HCT116 (cell line): Measurements from ENCODE around the gene NUDT16L1. TPM values are rescaled to one million over a fixed set of nuclear protein-coding genes. Genes with fewer than 3 reads are reported as not detected.

Source experiments
- ATAC-seq: fragments of 200-7000 bp; cut with Tn5 transposase; 2 replicates; pipeline ENCODE4 v1.9.1; 2020; ENCODE audit warnings: mild to moderate bottlenecking, moderate library complexity
- BruUV-seq: library from RNA; stranded (reverse); fragments of 400-500 nt; replicated peaks from 2 replicates; lab custom pipeline; 2021; lab: Mats Ljungman, UMichigan
- CTCF ChIA-PET: fragments of 300-600 bp; sonication (Branson Sonifier 250); formaldehyde crosslinking; loops from one replicate; lab custom pipeline; 2021; ENCODE audit warnings: antibody characterized with exemption; lab: Charles Lee
- POLR2A ChIA-PET: fragments of 300-600, 350-600 bp; sonication (Branson Sonifier 250); formaldehyde crosslinking; loops from one replicate; lab custom pipeline; 2021; ENCODE audit warnings: antibody characterized with exemption; lab: Charles Lee
- RAD21 ChIA-PET, 2 experiments: fragments of 300-600 bp; sonication (Branson Sonifier 250); formaldehyde crosslinking; loops; one replicate each; lab custom pipeline; 2023; ENCODE audit warnings: low total read pairs in 2 of 2; ENCODE audit not compliant: uncharacterized antibody in 2 of 2, unreplicated experiment in 2 of 2, low non-redundant PET in 1 of 2; lab: Charles Lee
- DNase-seq: peaks from one replicate; pipeline ENCODE4 v3.0.0-alpha.2; 2010; ENCODE audit warnings: low read depth, low spot score
- H2AFZ ChIP-seq: fragments of 200-600 bp; shearing (Covaris generic), sonication (generic); 2 replicates; pipeline ENCODE4 v1.6.1; 2017; ENCODE audit warnings: low read depth, mixed run types, mixed read lengths, antibody characterized with exemption, low read length; ENCODE audit not compliant: poor library complexity, severe bottlenecking
- H3K27ac ChIP-seq: 2 replicates; pipeline ENCODE4 v1.5.1; 2012; ENCODE audit warnings: low read depth, low read length
- H3K27me3 ChIP-seq: fragments of 200-600 bp; sonication (generic); 2 replicates; pipeline ENCODE4 v1.6.1; 2016; ENCODE audit warnings: mixed run types, low read length, mixed read lengths; ENCODE audit not compliant: insufficient read depth
- H3K36me3 ChIP-seq, 2 experiments: fragments of 200-500 bp in 1 of 2; fragments of 200-600 bp in 1 of 2; sonication (Bioruptor generic) in 1 of 2; sonication (generic) in 1 of 2; 2 replicates each; pipeline versions ENCODE4 v1.5.1 to v1.6.1; 2014 to 2016; ENCODE audit warnings: low read length in 2 of 2, inconsistent platforms in 1 of 2, mixed read lengths in 1 of 2, mixed run types in 1 of 2; ENCODE audit not compliant: insufficient read depth in 2 of 2, control insufficient read depth in 1 of 2
- H3K4me1 ChIP-seq, 2 experiments: fragments of 200-600 bp in 1 of 2; sonication (generic) in 1 of 2; 2 replicates each; pipeline versions ENCODE4 v1.5.1 to v1.6.1; 2012 to 2017; ENCODE audit warnings: low read length in 2 of 2, inconsistent platforms in 1 of 2, mild to moderate bottlenecking in 1 of 2, mixed read lengths in 1 of 2, mixed run types in 1 of 2, moderate library complexity in 1 of 2; ENCODE audit not compliant: insufficient read depth in 2 of 2, control insufficient read depth in 1 of 2
- H3K4me2 ChIP-seq: fragments of 200-600 bp; sonication (generic); 2 replicates; pipeline ENCODE4 v1.6.1; 2017; ENCODE audit warnings: mixed run types, low read length, mixed read lengths
- H3K4me3 ChIP-seq, 2 experiments: fragments of 200-600 bp in 1 of 2; sonication (generic) in 1 of 2; replicated peaks in 1 of 2; 2 replicates each; pipeline ENCODE4 v1.5.1; 2011 to 2016; ENCODE audit warnings: low read length in 2 of 2, control low read depth in 1 of 2, low read depth in 1 of 2, mild to moderate bottlenecking in 1 of 2, mixed read lengths in 1 of 2, mixed run types in 1 of 2
- H3K79me2 ChIP-seq: fragments of 200-600 bp; sonication (generic); 2 replicates; pipeline ENCODE4 v1.6.1; 2017; ENCODE audit warnings: mild to moderate bottlenecking, mixed run types, low read length, moderate library complexity, mixed read lengths; ENCODE audit not compliant: insufficient read depth
- H3K9ac ChIP-seq: fragments of 200-600 bp; sonication (generic); 2 replicates; pipeline ENCODE4 v1.6.1; 2016; ENCODE audit warnings: low read length, mixed read lengths
- H3K9me2 ChIP-seq: fragments of 200-600 bp; sonication (generic), shearing (Covaris generic); 2 replicates; pipeline ENCODE4 v1.6.1; 2017; ENCODE audit warnings: mixed run types, mild to moderate bottlenecking, moderate library complexity; ENCODE audit not compliant: insufficient read depth
- H3K9me3 ChIP-seq, 2 experiments: fragments of 200-500 bp in 1 of 2; fragments of 200-600 bp in 1 of 2; sonication (Bioruptor generic) in 1 of 2; sonication (generic) in 1 of 2; 2 replicates each; pipeline ENCODE4 v1.6.1; 2014 to 2017; ENCODE audit warnings: low read length in 2 of 2, mixed read lengths in 2 of 2, inconsistent platforms in 1 of 2, low read depth in 1 of 2, mild to moderate bottlenecking in 1 of 2, mixed run types in 1 of 2, moderate library complexity in 1 of 2; ENCODE audit not compliant: control insufficient read depth in 1 of 2, insufficient read depth in 1 of 2
- H4K20me1 ChIP-seq: fragments of 200-600 bp; sonication (generic), shearing (Covaris generic); 2 replicates; pipeline ENCODE4 v1.6.1; 2017; ENCODE audit warnings: mixed run types, mild to moderate bottlenecking, moderate library complexity; ENCODE audit not compliant: insufficient read depth
- ATF3 ChIP-seq: IDR thresholded peaks from 2 replicates; pipeline ENCODE4 v1.6.1; 2012
- CBX3 ChIP-seq: IDR thresholded peaks from 2 replicates; pipeline ENCODE4 v1.6.1; 2012; ENCODE audit warnings: low read depth
- CEBPB ChIP-seq: IDR thresholded peaks from 2 replicates; pipeline ENCODE4 v1.6.1; 2012; ENCODE audit warnings: low read depth
- CTCF ChIP-seq, 3 experiments: fragments of 200-600 bp in 1 of 3; sonication (generic) in 1 of 3; IDR thresholded peaks in 2 of 3; conservative IDR thresholded peaks in 1 of 3; 2 replicates each; pipeline ENCODE4 v1.5.1; 2012 to 2017; ENCODE audit warnings: low read depth in 2 of 3, low read length in 2 of 3, antibody characterized with exemption in 1 of 3, borderline replicate concordance in 1 of 3, control low read depth in 1 of 3, mild to moderate bottlenecking in 1 of 3, mixed read lengths in 1 of 3, mixed run types in 1 of 3, moderate library complexity in 1 of 3; ENCODE audit not compliant: insufficient read depth in 1 of 3
- ELF1 ChIP-seq: IDR thresholded peaks from 2 replicates; pipeline ENCODE4 v1.6.1; 2012; ENCODE audit warnings: low read depth, borderline replicate concordance
- EZH2 ChIP-seq: fragments of 200-600 bp; sonication (generic); IDR thresholded peaks from 2 replicates; pipeline ENCODE4 v1.6.1; 2017; ENCODE audit warnings: antibody characterized with exemption, mixed run types
- EZH2phosphoT487 ChIP-seq: fragments of 200-600 bp; IDR thresholded peaks from 2 replicates; pipeline ENCODE4 v1.6.1; 2018; ENCODE audit warnings: antibody characterized with exemption, borderline replicate concordance
- JUND ChIP-seq: IDR thresholded peaks from 2 replicates; pipeline ENCODE4 v1.6.1; 2012
- MAX ChIP-seq: IDR thresholded peaks from 2 replicates; pipeline ENCODE4 v1.6.1; 2012
- POLR2AphosphoS5 ChIP-seq: IDR thresholded peaks from 2 replicates; pipeline ENCODE4 v1.6.1; 2011; ENCODE audit warnings: mild to moderate bottlenecking, low read depth, low read length, moderate library complexity
- RAD21 ChIP-seq: IDR thresholded peaks from 2 replicates; pipeline ENCODE4 v1.6.1; 2012; ENCODE audit warnings: low read depth, mild to moderate bottlenecking
- REST ChIP-seq: IDR thresholded peaks from 2 replicates; pipeline ENCODE4 v1.6.1; 2012; ENCODE audit warnings: low read depth
- YY1 ChIP-seq: IDR thresholded peaks from 2 replicates; pipeline ENCODE4 v1.6.1; 2011; ENCODE audit warnings: low read length, low read depth, moderate library complexity, mild to moderate bottlenecking; ENCODE audit not compliant: insufficient replicate concordance; ENCODE audit errors: extremely low read depth
- ZBTB33 ChIP-seq: IDR thresholded peaks from 2 replicates; pipeline ENCODE4 v1.6.1; 2011; ENCODE audit warnings: mild to moderate bottlenecking, low read length, moderate library complexity; ENCODE audit not compliant: insufficient replicate concordance; ENCODE audit errors: extremely low read depth
- ZFX ChIP-seq: fragments of 450-650 bp; IDR thresholded peaks from 2 replicates; pipeline ENCODE4 v1.6.1; 2017
- ZNF274 ChIP-seq: fragments of 200-500 bp; sonication (Bioruptor generic); IDR thresholded peaks from 2 replicates; pipeline ENCODE4 v1.6.1; 2014; ENCODE audit warnings: mild to moderate bottlenecking, low read depth, low read length, inconsistent platforms
- intact Hi-C: fragments of 100-400 bp; cut with micrococcal nuclease; formaldehyde crosslinking; loops from 2 replicates; pipeline ENCODE4 v1.10.0; 2022
- total RNA-seq: library from RNA; stranded (reverse); gene quantifications from one replicate; pipeline ENCODE4 v1.2.1, GENCODE V29; 2021; ENCODE audit not compliant: unreplicated experiment

Gene NUDT16L1
- total RNA-seq, 1 experiment from 2014 or later: 23.4 TPM

GRCh38 chr16:4667203-4667963 lies 26.0 kb upstream of the NUDT16L1 start:
- TF ChIP-seq ZFX (no peak), EZH2 (no peak), ATF3 (no peak), REST (no peak), ZNF274 (no peak), MAX (no peak), ELF1 (no peak), CEBPB (no peak), EZH2phosphoT487 (no peak), CBX3 (no peak), YY1 (no peak), POLR2AphosphoS5 (no peak), RAD21 (no peak), CTCF (IDR thresholded peaks at IDR 0.05 in 2 of 3, conservative IDR thresholded peaks at IDR 0.05 in 1 of 3; ENCODE audit: borderline replicate concordance in 1 of 3, insufficient read depth in 1 of 3, low read depth in 2 of 3, low read length in 2 of 3) (no peak), ZBTB33 (no peak), JUND (no peak)
- intact Hi-C loops: no loop called here
- no peaks in the 10 kb centered on the region for H3K27me3 ChIP-seq
- POLR2A ChIA-PET: no interaction called here
- ATAC-seq (no peak), DNase-seq (no peak)
- H3K27ac ChIP-seq: no peak overlapping the region
- H3K9me2 ChIP-seq: no peaks in the 10 kb centered on the region
- H3K36me3 ChIP-seq: peaks cover 15 to 25% of the 10 kb centered on the region in 2 experiments
- 0 out of 4 replicates have a peak, but pooled peaks cover 0 to 10% of the 10 kb centered on the region in 2 experiments for H3K4me1 ChIP-seq
- H3K9me3 ChIP-seq: no peaks in the 10 kb centered on the region
- H3K4me2 ChIP-seq: no peak overlapping the region
- H4K20me1 ChIP-seq: no peaks in the 10 kb centered on the region
- H3K9ac ChIP-seq: no peak overlapping the region
- no TSS peak for BruUV-seq
- H3K4me3 ChIP-seq: no peak overlapping the region
- no peak overlapping the region for H2AFZ ChIP-seq
- RAD21 ChIA-PET: no interaction called here
- no peaks in the 10 kb centered on the region for H3K79me2 ChIP-seq
- CTCF ChIA-PET: no interaction called here
